GM12878 (cell line): ENCODE measurements around the gene TBC1D28.
"Not testable (repeated sequence)": the region's sequence is repeated elsewhere in the genome, so short reads cannot be mapped to it uniquely, and the experiment has no call there.

ENCODE experiments used
- CEBPB ChIP-seq, 2 experiments: fragments of 150-350 bp in 1 of 2; IDR thresholded peaks; 2 replicates each; pipeline ENCODE4 v1.6.1; 2012 to 2014; ENCODE audit warnings: low read depth in 2 of 2, low read length in 2 of 2, borderline replicate concordance in 1 of 2, inconsistent platforms in 1 of 2
- KAT2A ChIP-seq: conservative IDR thresholded peaks from 2 replicates; pipeline ENCODE4 v1.6.1; 2011; ENCODE audit warnings: low read depth, low read length; ENCODE audit not compliant: control insufficient read depth
- PAX8 ChIP-seq: fragments of 450-650 bp; IDR thresholded peaks from 2 replicates; pipeline ENCODE4 v1.6.1; 2017; ENCODE audit warnings: mild to moderate bottlenecking, moderate library complexity
- PML ChIP-seq: IDR thresholded peaks from 2 replicates; pipeline ENCODE4 v1.6.1; 2012; ENCODE audit warnings: low read length, inconsistent platforms
- POLR2AphosphoS2 ChIP-seq: IDR thresholded peaks from 2 replicates; pipeline ENCODE4 v1.6.1; 2011; ENCODE audit warnings: low read depth, mild to moderate bottlenecking, low read length, improper control_type of control experiment, moderate library complexity
- RFX5 ChIP-seq: IDR thresholded peaks from 2 replicates; pipeline ENCODE4 v1.6.1; 2011; ENCODE audit warnings: low read depth, low read length, improper control_type of control experiment
- ZNF24 ChIP-seq: fragments of 450-650 bp; IDR thresholded peaks from 2 replicates; pipeline ENCODE4 v1.6.1; 2017; ENCODE audit warnings: antibody characterized with exemption, mild to moderate bottlenecking

GRCh38 chr17:18643124-18643523 lies 1.1 kb downstream of the TBC1D28 start:
- not testable (repeated sequence) for TF ChIP-seq PML; POLR2AphosphoS2; PAX8; RFX5; KAT2A; CEBPB (IDR thresholded peaks at IDR 0.05; ENCODE audit: borderline replicate concordance in 1 of 2, low read depth in 2 of 2, low read length in 2 of 2); ZNF24
